Vagina (tissue), 2 donors: ENCODE measurements around the gene GALNT17.

ENCODE experiments used
- POLR2A ChIP-seq, 2 donors: fragments of 450-650 bp; IDR thresholded peaks; one replicate each; pipeline ENCODE4 v1.6.1; 2017; ENCODE audit warnings: antibody characterized with exemption in 2 of 2, mild to moderate bottlenecking in 2 of 2, moderate library complexity in 2 of 2
- TF ChIP-seq, protein P1 (sequence below), 3 experiments: fragments of 450-650 bp in 2 of 3; fragments of 200-600 bp in 1 of 3; sonication (generic) in 1 of 3; IDR thresholded peaks; one replicate each; pipeline ENCODE4 v1.5.1; 2017 to 2019; ENCODE audit warnings: antibody characterized with exemption in 3 of 3, mild to moderate bottlenecking in 2 of 3, moderate library complexity in 2 of 3

DNA sequence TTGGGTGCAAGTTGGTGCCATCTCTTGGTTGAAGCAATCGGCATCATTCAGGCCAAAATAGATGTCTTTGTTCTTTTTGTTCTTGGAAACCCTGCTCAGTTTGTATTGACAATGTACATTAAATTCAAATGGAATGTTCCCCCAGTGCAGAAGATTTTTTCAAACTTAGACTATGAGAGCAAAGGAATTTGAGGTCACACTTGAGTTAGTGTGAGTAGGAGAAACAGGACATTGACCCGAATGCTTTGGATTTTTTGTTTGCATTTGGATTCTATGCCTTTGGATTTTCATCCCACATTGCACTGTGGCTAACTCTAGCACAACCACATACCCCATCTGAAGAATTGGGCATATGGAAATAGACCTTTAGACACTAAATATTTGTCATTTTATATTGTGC is 480.0 kb downstream of the GALNT17 start:
- TF ChIP-seq, protein P1, sequence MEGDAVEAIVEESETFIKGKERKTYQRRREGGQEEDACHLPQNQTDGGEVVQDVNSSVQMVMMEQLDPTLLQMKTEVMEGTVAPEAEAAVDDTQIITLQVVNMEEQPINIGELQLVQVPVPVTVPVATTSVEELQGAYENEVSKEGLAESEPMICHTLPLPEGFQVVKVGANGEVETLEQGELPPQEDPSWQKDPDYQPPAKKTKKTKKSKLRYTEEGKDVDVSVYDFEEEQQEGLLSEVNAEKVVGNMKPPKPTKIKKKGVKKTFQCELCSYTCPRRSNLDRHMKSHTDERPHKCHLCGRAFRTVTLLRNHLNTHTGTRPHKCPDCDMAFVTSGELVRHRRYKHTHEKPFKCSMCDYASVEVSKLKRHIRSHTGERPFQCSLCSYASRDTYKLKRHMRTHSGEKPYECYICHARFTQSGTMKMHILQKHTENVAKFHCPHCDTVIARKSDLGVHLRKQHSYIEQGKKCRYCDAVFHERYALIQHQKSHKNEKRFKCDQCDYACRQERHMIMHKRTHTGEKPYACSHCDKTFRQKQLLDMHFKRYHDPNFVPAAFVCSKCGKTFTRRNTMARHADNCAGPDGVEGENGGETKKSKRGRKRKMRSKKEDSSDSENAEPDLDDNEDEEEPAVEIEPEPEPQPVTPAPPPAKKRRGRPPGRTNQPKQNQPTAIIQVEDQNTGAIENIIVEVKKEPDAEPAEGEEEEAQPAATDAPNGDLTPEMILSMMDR (IDR thresholded peaks at IDR 0.05): no peak
- no peak for TF ChIP-seq POLR2A (IDR thresholded peaks at IDR 0.05)
